Measurements from ENCODE around the gene CHRNB4. TPM values are rescaled to one million over a fixed set of nuclear protein-coding genes. Genes with fewer than 3 reads are reported as not detected.

The CHRNB4 gene
- total RNA-seq, 1 experiment from 2014 or later = not detected

DNA sequence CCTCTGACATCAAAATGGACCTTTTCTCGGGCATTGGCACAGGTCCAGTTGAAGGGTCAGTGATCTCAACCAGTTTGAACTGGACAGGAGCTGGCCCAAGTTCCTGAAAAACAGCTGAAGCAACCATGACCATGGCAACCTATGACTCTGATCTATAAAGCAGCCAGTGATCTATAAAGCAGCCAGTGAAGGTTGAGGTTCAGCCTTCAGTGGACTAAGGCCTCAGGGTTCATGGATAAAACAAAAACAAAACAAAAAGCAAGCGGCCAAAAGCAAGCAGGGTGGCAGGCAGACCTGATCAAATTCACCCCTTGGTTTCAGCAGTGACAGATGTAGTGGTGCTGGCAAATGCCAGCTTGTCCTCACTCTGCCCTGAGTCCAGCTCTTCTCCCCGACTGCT lies 10.0 kb upstream of the CHRNB4 start:
- CTCF ChIA-PET = interaction anchor here (1.0 kb wide), 1 partner anchor 35 kb away, joined by 3 read pairs; no protein-coding TSS in a partner anchor
- TF ChIP-seq, protein P1, sequence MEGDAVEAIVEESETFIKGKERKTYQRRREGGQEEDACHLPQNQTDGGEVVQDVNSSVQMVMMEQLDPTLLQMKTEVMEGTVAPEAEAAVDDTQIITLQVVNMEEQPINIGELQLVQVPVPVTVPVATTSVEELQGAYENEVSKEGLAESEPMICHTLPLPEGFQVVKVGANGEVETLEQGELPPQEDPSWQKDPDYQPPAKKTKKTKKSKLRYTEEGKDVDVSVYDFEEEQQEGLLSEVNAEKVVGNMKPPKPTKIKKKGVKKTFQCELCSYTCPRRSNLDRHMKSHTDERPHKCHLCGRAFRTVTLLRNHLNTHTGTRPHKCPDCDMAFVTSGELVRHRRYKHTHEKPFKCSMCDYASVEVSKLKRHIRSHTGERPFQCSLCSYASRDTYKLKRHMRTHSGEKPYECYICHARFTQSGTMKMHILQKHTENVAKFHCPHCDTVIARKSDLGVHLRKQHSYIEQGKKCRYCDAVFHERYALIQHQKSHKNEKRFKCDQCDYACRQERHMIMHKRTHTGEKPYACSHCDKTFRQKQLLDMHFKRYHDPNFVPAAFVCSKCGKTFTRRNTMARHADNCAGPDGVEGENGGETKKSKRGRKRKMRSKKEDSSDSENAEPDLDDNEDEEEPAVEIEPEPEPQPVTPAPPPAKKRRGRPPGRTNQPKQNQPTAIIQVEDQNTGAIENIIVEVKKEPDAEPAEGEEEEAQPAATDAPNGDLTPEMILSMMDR (IDR thresholded peaks at IDR 0.05; ENCODE audit: unreplicated experiment) = no peak
- Mint-ChIP-seq H3K4me3 (ENCODE audit: low read depth, unreplicated experiment) (no peak overlapping the region), H3K4me1 (ENCODE audit: low read depth, unreplicated experiment) (no peaks in the 10 kb centered on the region), H3K27ac (ENCODE audit: unreplicated experiment) (no peak overlapping the region), H3K9me3 (ENCODE audit: low read depth, unreplicated experiment) (no peaks in the 10 kb centered on the region), H3K27me3 (ENCODE audit: unreplicated experiment) (peaks cover 67% of the 10 kb centered on the region), H3K36me3 (ENCODE audit: insufficient read depth, unreplicated experiment) (no peaks in the 10 kb centered on the region)
- DNase-seq = no peak
- intact Hi-C loops (cut with micrococcal nuclease; ENCODE audit: unreplicated experiment) = no loop called here
- no TSS peak for BruUV-seq (replicated peaks)

DNA sequence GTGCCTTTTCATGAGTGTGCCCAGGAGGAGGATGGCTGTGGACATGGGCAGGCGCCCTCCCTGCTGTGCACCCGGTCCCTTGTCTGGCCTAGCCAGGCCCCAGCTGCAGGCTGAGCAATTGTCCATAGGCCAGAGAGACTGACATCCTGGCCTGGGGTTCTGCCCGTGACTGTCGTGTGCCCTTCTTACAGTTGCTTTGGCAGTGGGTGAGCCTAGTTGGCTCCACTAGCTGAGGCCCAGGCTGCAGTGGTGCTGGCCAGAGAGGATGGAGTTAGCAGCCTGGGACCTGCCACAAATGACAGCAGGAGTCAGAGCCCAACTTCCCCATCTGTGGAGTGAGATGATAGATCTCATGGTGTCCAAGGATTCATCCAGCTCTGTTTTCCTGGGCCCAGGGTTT lies 9.0 kb upstream of the CHRNB4 start:
- Mint-ChIP-seq H3K27me3 (ENCODE audit: unreplicated experiment) (peaks cover 71% of the 10 kb centered on the region), H3K27ac (ENCODE audit: unreplicated experiment) (no peak overlapping the region), H3K36me3 (ENCODE audit: insufficient read depth, unreplicated experiment) (no peaks in the 10 kb centered on the region), H3K9me3 (ENCODE audit: low read depth, unreplicated experiment) (no peaks in the 10 kb centered on the region), H3K4me1 (ENCODE audit: low read depth, unreplicated experiment) (no peaks in the 10 kb centered on the region), H3K4me3 (ENCODE audit: low read depth, unreplicated experiment) (no peak overlapping the region)
- CTCF ChIA-PET = no interaction called here
- BruUV-seq (replicated peaks) = no TSS peak
- DNase-seq = no peak
- TF ChIP-seq, protein P1 (IDR thresholded peaks at IDR 0.05; ENCODE audit: unreplicated experiment) = no peak
- intact Hi-C loops (cut with micrococcal nuclease; ENCODE audit: unreplicated experiment) = no loop called here

GRCh38 chr15:78645009-78645408 lies 4.0 kb upstream of the CHRNB4 start:
- TF ChIP-seq, protein P1 (IDR thresholded peaks at IDR 0.05; ENCODE audit: unreplicated experiment) = no peak
- H3K27ac Mint-ChIP-seq (ENCODE audit: unreplicated experiment) = no peak overlapping the region
- CTCF ChIA-PET = interaction anchor here (0.6 kb wide), 1 partner anchor 20 kb away, joined by 3 read pairs; no protein-coding TSS in a partner anchor
- H3K4me1 Mint-ChIP-seq (ENCODE audit: low read depth, unreplicated experiment) = no peaks in the 10 kb centered on the region
- DNase-seq = no peak
- no peak overlapping the region for H3K4me3 Mint-ChIP-seq (ENCODE audit: low read depth, unreplicated experiment)
- H3K27me3 Mint-ChIP-seq (ENCODE audit: unreplicated experiment) = peaks cover 38% of the 10 kb centered on the region
- peaks cover 11% of the 10 kb centered on the region for H3K36me3 Mint-ChIP-seq (ENCODE audit: insufficient read depth, unreplicated experiment)
- no peaks in the 10 kb centered on the region for H3K9me3 Mint-ChIP-seq (ENCODE audit: low read depth, unreplicated experiment)
- intact Hi-C loops (cut with micrococcal nuclease; ENCODE audit: unreplicated experiment) = no loop called here
- no TSS peak for BruUV-seq (replicated peaks)

DNA sequence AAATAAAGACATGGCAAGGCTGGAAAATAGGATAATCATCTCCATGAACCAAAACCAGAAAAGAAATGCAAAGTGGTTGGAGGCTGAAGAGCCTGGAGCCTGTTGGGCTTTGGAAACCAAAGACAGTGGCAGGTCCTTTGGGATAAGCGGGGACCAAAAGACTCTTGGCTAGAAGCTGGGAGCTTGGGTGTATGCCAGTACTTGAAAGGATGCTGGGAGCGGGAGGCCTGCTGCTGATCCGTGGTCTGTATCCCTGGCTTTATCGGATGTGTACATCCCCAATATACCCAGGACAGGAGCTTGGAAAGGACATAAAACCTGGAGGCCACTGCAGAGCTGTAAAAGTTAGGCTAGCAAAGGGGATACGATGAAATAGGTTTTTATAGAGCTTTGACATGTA lies 1.3 kb upstream of the CHRNB4 start:
- CTCF ChIA-PET = interaction anchor here (1.0 kb wide), 1 partner anchor 67 kb away, joined by 4 read pairs; no protein-coding TSS in a partner anchor
- H3K4me3 Mint-ChIP-seq (ENCODE audit: low read depth, unreplicated experiment) = no peak overlapping the region

More for the DNA sequence above, 1.3 kb upstream of the CHRNB4 start:
- DNase-seq = no peak
- Mint-ChIP-seq H3K36me3 (ENCODE audit: insufficient read depth, unreplicated experiment) (peaks cover 11% of the 10 kb centered on the region), H3K9me3 (ENCODE audit: low read depth, unreplicated experiment) (no peaks in the 10 kb centered on the region), H3K27me3 (ENCODE audit: unreplicated experiment) (peaks cover 37% of the 10 kb centered on the region), H3K27ac (ENCODE audit: unreplicated experiment) (no peak overlapping the region), H3K4me1 (ENCODE audit: low read depth, unreplicated experiment) (no peaks in the 10 kb centered on the region)
- intact Hi-C loops (cut with micrococcal nuclease; ENCODE audit: unreplicated experiment) = no loop called here
- BruUV-seq (replicated peaks) = no TSS peak
- TF ChIP-seq, protein P1 (IDR thresholded peaks at IDR 0.05; ENCODE audit: unreplicated experiment) = no peak

Data from Calu3 (cell line).